ENCODE results near the gene PERCC1.
"Not testable (repeated sequence)": the region's sequence is repeated elsewhere in the genome, so short reads cannot be mapped to it uniquely, and the experiment has no call there.

PERCC1 gene

GRCh38 chr16:1433756-1434155 is 2.9 kb downstream of the PERCC1 start:
- in situ Hi-C loops (cut with MboI; ENCODE audit: low sequenced_read_pairs): no loop called here
- Histone ChIP-seq H3K27me3 (ENCODE audit: low read depth) (no peaks in the 10 kb centered on the region), H3K4me1 (no peaks in the 10 kb centered on the region), H3K36me3 (replicated peaks) (no peaks in the 10 kb centered on the region), H3K4me3 (no peak overlapping the region), H3K9me3 (no peaks in the 10 kb centered on the region)
- no peak for DNase-seq (ENCODE audit: low spot score in 2 of 2)

- in situ Hi-C loops (cut with MboI; ENCODE audit: low sequenced_read_pairs): no loop called here
- Histone ChIP-seq H3K4me1 (no peaks in the 10 kb centered on the region), H3K36me3 (replicated peaks) (no peaks in the 10 kb centered on the region), H3K4me3 (no peak overlapping the region), H3K9me3 (no peaks in the 10 kb centered on the region), H3K27me3 (ENCODE audit: low read depth) (no peaks in the 10 kb centered on the region)
- DNase-seq (ENCODE audit: low spot score in 2 of 2): no peak
These were observed 4.0 kb downstream of the PERCC1 start for GRCh38 chr16:1434644-1435592.

- DNase-seq (ENCODE audit: low spot score in 2 of 2): no peak
- no peaks in the 10 kb centered on the region for H3K27me3 ChIP-seq (ENCODE audit: low read depth)
- H3K9me3 ChIP-seq: no peaks in the 10 kb centered on the region
- in situ Hi-C loops (cut with MboI; ENCODE audit: low sequenced_read_pairs): no loop called here
- no peaks in the 10 kb centered on the region for H3K4me1 ChIP-seq
- no peaks in the 10 kb centered on the region for H3K36me3 ChIP-seq (replicated peaks)
- no peak overlapping the region for H3K4me3 ChIP-seq
These were observed 5.2 kb downstream of the PERCC1 start for GRCh38 chr16:1435921-1436697.

- no peak for DNase-seq (ENCODE audit: low spot score in 2 of 2)
These were observed 6.0 kb downstream of the PERCC1 start for GRCh38 chr16:1436731-1437355.

GRCh38 chr16:1437606-1438005 is 6.7 kb downstream of the PERCC1 start:
- in situ Hi-C loops (cut with MboI; ENCODE audit: low sequenced_read_pairs): no loop called here
- H3K4me1 ChIP-seq: no peaks in the 10 kb centered on the region
- H3K9me3 ChIP-seq: no peaks in the 10 kb centered on the region
- H3K4me3 ChIP-seq: no peak overlapping the region
- DNase-seq (ENCODE audit: low spot score in 2 of 2): no peak
- no peaks in the 10 kb centered on the region for H3K36me3 ChIP-seq (replicated peaks)
- H3K27me3 ChIP-seq (ENCODE audit: low read depth): no peaks in the 10 kb centered on the region

More at GRCh38 chr16:1436731-1437355, 6.0 kb downstream of the PERCC1 start:
- Histone ChIP-seq H3K36me3 (replicated peaks) (no peaks in the 10 kb centered on the region), H3K27me3 (ENCODE audit: low read depth) (no peaks in the 10 kb centered on the region), H3K4me3 (no peak overlapping the region), H3K4me1 (no peaks in the 10 kb centered on the region), H3K9me3 (no peaks in the 10 kb centered on the region)
- in situ Hi-C loops (cut with MboI; ENCODE audit: low sequenced_read_pairs): no loop called here

- DNase-seq (ENCODE audit: low spot score in 2 of 2): no peak
- Histone ChIP-seq H3K4me3 (no peak overlapping the region), H3K4me1 (no peaks in the 10 kb centered on the region), H3K27me3 (ENCODE audit: low read depth) (no peaks in the 10 kb centered on the region), H3K9me3 (no peaks in the 10 kb centered on the region), H3K36me3 (replicated peaks) (no peaks in the 10 kb centered on the region)
- in situ Hi-C loops (cut with MboI; ENCODE audit: low sequenced_read_pairs): no loop called here
These were observed 7.6 kb downstream of the PERCC1 start for GRCh38 chr16:1438229-1439057.

GRCh38 chr16:1439058-1439698 is 8.3 kb downstream of the PERCC1 start:
- no peak overlapping the region for H3K4me3 ChIP-seq
- H3K36me3 ChIP-seq (replicated peaks): no peaks in the 10 kb centered on the region
- H3K27me3 ChIP-seq (ENCODE audit: low read depth): no peaks in the 10 kb centered on the region
- H3K4me1 ChIP-seq: no peaks in the 10 kb centered on the region
- no peaks in the 10 kb centered on the region for H3K9me3 ChIP-seq
- in situ Hi-C loops (cut with MboI; ENCODE audit: low sequenced_read_pairs): no loop called here
- DNase-seq (ENCODE audit: low spot score in 2 of 2): no peak

GRCh38 chr16:1439699-1440074 is 8.8 kb downstream of the PERCC1 start:
- H3K4me1 ChIP-seq, H3K9me3 ChIP-seq: not testable (repeated sequence)

GRCh38 chr16:1441391-1441829 is 10.5 kb downstream of the PERCC1 start:
- no peak overlapping the region for H3K4me3 ChIP-seq
- in situ Hi-C loops (cut with MboI; ENCODE audit: low sequenced_read_pairs): no loop called here
- no peaks in the 10 kb centered on the region for H3K9me3 ChIP-seq
- no peaks in the 10 kb centered on the region for H3K4me1 ChIP-seq
- DNase-seq (ENCODE audit: low spot score in 2 of 2): no peak
- no peaks in the 10 kb centered on the region for H3K27me3 ChIP-seq (ENCODE audit: low read depth)
- H3K36me3 ChIP-seq (replicated peaks): no peaks in the 10 kb centered on the region

More at GRCh38 chr16:1439699-1440074, 8.8 kb downstream of the PERCC1 start:
- H3K36me3 ChIP-seq (replicated peaks); in situ Hi-C loops (cut with MboI; ENCODE audit: low sequenced_read_pairs); H3K27me3 ChIP-seq (ENCODE audit: low read depth); H3K4me3 ChIP-seq; DNase-seq (ENCODE audit: low spot score in 2 of 2): not testable (repeated sequence)

GRCh38 chr16:1442697-1443096 is 11.8 kb downstream of the PERCC1 start:
- in situ Hi-C loops (cut with MboI; ENCODE audit: low sequenced_read_pairs): no loop called here
- Histone ChIP-seq H3K4me1 (no peaks in the 10 kb centered on the region), H3K36me3 (replicated peaks) (no peaks in the 10 kb centered on the region), H3K9me3 (no peaks in the 10 kb centered on the region), H3K27me3 (ENCODE audit: low read depth) (no peaks in the 10 kb centered on the region), H3K4me3 (no peak overlapping the region)
- DNase-seq (ENCODE audit: low spot score in 2 of 2): no peak

- H3K27me3 ChIP-seq (ENCODE audit: low read depth): no peaks in the 10 kb centered on the region
- no peaks in the 10 kb centered on the region; the same call in 1 of the 2 replicates for H3K36me3 ChIP-seq (replicated peaks)
- H3K4me1 ChIP-seq: no peaks in the 10 kb centered on the region
- no peak for DNase-seq (ENCODE audit: low spot score in 2 of 2)
- H3K4me3 ChIP-seq: no peak overlapping the region
- H3K9me3 ChIP-seq: no peaks in the 10 kb centered on the region
- in situ Hi-C loops (cut with MboI; ENCODE audit: low sequenced_read_pairs): no loop called here
These were observed 12.6 kb downstream of the PERCC1 start for GRCh38 chr16:1443403-1443973.

GRCh38 chr16:1443980-1444729 is 13.3 kb downstream of the PERCC1 start, which contains the start of gene CCDC154:
CCDC154 (minus strand) TSS chr16:1444556; CDS start chr16:1444322, 234 bp downstream.
- H3K9me3 ChIP-seq: no peaks in the 10 kb centered on the region
- in situ Hi-C loops (cut with MboI; ENCODE audit: low sequenced_read_pairs): no loop called here
- no peaks in the 10 kb centered on the region for H3K27me3 ChIP-seq (ENCODE audit: low read depth)
- H3K4me3 ChIP-seq: no peak within 1 kb of the TSS
- no peak for DNase-seq (ENCODE audit: low spot score in 2 of 2)
- no peaks in the 10 kb centered on the region for H3K4me1 ChIP-seq
- H3K36me3 ChIP-seq (replicated peaks): no peaks in the 10 kb centered on the region; the same call in 1 of the 2 replicates
